HepG2 (cell line): Measurements from ENCODE around the gene PDE4C.

Source experiments
- CTCF ChIP-seq: sonication (generic); formaldehyde crosslinking; IDR thresholded peaks from 2 replicates; pipeline ENCODE4 v1.5.0; 2020; ENCODE audit warnings: mild to moderate bottlenecking, missing genetic modification reagents, moderate library complexity
- FOXJ3 ChIP-seq: sonication (generic); formaldehyde crosslinking; IDR thresholded peaks from 2 replicates; pipeline ENCODE4 v1.4.0; 2020; ENCODE audit warnings: missing genetic modification reagents, mild to moderate bottlenecking, borderline replicate concordance
- HIC2 ChIP-seq: sonication (generic); formaldehyde crosslinking; IDR thresholded peaks from 2 replicates; pipeline ENCODE4 v1.9.0; 2022; ENCODE audit warnings: low read depth, missing genetic modification reagents
- MYNN ChIP-seq: sonication (generic); formaldehyde crosslinking; IDR thresholded peaks from 2 replicates; pipeline ENCODE4 v1.4.0; 2020; ENCODE audit warnings: mild to moderate bottlenecking, low read depth, missing genetic modification reagents
- REST ChIP-seq, 2 experiments: IDR thresholded peaks; 2 replicates each; pipeline ENCODE4 v1.6.1; 2011 to 2012; ENCODE audit warnings: low read length in 2 of 2, borderline replicate concordance in 1 of 2, low read depth in 1 of 2, mild to moderate bottlenecking in 1 of 2, moderate library complexity in 1 of 2
- SMAD3 ChIP-seq: sonication (generic); formaldehyde crosslinking; IDR thresholded peaks from 2 replicates; pipeline ENCODE4 v1.4.0; 2020; ENCODE audit warnings: missing genetic modification reagents

- TF ChIP-seq CTCF (CRISPR knock-in tag): no peak
- TF ChIP-seq HIC2 (CRISPR knock-in tag): no peak
- TF ChIP-seq FOXJ3 (CRISPR knock-in tag): no peak
- no peak for TF ChIP-seq MYNN (CRISPR knock-in tag)
- no peak for TF ChIP-seq SMAD3 (CRISPR knock-in tag)
- no peak for TF ChIP-seq REST (IDR thresholded peaks at IDR 0.05; ENCODE audit: borderline replicate concordance in 1 of 2, low read depth in 1 of 2, low read length in 2 of 2)
Observed at GRCh38 chr19:18194554-18195238, 31.5 kb downstream of the PDE4C start.
